GM12872 (cell line): Measurements from ENCODE around the gene CHRDL2.

Source experiments
- TF ChIP-seq, protein P1 (sequence below): IDR thresholded peaks from 3 replicates; pipeline ENCODE4 v1.5.1; 2011; ENCODE audit warnings: low read depth, mild to moderate bottlenecking, low read length, moderate library complexity; ENCODE audit not compliant: insufficient read depth

CHRDL2 gene

DNA sequence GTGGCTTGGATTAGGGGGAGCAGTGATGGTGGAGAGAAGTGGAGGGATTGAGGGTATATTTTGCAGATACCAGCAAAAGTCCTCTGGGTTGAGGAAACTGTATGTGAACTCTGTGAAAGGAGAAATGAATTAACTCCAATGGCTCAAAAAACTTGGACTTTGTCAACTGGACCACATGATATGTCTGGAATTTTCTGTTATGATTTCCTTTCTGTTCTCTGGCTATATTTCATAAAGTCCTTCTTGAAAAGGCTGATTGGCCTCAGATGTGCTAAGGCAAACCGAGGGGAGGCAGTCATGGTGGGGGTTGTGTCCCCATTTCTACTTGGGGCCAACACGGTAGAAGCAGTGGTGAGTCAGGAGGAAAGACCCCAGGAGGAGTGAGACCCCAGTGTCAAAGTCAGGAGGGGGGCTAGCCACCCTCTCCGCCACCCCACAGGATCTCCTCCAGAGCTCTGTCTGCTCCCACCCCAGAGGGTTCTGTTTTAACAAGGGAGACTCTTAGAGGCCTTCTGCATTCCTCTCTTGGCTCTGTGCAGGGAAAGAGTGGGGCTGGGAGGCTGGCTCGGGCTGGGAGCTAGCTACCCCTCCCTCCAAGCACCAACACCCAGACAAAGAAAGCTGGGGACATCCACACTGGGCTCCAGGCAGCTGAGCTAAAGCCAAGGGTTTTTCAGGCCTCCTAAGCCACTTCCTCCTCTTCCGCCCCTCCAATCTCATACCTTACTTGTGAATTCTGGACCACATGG, 13.8 kb downstream of the CHRDL2 start:
- TF ChIP-seq, protein P1, sequence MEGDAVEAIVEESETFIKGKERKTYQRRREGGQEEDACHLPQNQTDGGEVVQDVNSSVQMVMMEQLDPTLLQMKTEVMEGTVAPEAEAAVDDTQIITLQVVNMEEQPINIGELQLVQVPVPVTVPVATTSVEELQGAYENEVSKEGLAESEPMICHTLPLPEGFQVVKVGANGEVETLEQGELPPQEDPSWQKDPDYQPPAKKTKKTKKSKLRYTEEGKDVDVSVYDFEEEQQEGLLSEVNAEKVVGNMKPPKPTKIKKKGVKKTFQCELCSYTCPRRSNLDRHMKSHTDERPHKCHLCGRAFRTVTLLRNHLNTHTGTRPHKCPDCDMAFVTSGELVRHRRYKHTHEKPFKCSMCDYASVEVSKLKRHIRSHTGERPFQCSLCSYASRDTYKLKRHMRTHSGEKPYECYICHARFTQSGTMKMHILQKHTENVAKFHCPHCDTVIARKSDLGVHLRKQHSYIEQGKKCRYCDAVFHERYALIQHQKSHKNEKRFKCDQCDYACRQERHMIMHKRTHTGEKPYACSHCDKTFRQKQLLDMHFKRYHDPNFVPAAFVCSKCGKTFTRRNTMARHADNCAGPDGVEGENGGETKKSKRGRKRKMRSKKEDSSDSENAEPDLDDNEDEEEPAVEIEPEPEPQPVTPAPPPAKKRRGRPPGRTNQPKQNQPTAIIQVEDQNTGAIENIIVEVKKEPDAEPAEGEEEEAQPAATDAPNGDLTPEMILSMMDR = no peak

- TF ChIP-seq, protein P1 = no peak
Observed at GRCh38 chr11:74714904-74715303, 16.3 kb downstream of the CHRDL2 start.

GRCh38 chr11:74713686-74714085, 17.5 kb downstream of the CHRDL2 start:
- TF ChIP-seq, protein P1 = no peak

- TF ChIP-seq, protein P1 = no peak
Observed at GRCh38 chr11:74710281-74710938, 20.8 kb downstream of the CHRDL2 start.

- TF ChIP-seq, protein P1 = no peak
Observed at GRCh38 chr11:74709175-74709574, 22.1 kb downstream of the CHRDL2 start.

DNA sequence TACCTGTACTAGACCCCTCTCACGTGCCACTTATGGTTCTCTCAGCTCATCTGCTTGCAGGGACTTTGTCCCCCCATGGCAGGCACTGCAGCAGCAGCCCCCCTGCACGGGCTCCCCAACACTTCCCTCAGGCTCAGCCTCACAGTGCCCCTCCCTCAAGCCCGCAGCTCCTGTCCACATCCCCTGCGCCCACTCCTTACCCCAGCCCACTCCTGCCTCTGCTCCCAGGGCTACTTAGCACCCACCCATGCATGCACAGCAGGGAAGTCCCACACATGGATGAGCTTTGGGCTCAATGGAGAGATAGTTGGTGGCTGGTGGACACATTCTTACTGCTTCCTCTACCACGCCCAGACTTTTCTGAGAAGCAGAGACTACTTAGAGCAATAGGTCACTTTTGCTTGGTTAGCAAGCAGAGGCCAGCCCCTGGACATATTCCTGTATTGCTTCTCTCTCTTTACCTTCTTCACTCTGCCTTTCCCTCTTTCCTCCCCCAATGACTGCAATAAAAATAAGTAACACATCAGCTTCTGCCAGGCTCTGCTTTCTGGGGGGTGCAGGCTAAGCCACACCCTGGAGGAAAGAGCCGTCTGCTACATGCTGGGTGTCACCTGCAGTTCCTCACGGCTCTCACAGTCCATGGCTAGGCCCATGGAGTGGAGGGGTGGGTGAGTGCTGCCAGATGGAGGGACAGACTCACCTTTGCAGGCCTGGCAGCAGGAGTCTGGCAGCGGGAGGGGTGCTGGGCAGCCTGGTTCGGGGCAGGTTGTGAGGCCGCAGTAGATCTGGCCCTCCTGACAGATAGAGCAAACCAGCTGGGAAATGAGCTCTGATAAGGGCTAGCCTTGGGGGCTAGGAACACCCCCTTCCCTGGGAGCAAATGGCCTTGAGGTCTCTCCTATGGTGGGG, 23.4 kb downstream of the CHRDL2 start:
- TF ChIP-seq, protein P1 = no peak

DNA sequence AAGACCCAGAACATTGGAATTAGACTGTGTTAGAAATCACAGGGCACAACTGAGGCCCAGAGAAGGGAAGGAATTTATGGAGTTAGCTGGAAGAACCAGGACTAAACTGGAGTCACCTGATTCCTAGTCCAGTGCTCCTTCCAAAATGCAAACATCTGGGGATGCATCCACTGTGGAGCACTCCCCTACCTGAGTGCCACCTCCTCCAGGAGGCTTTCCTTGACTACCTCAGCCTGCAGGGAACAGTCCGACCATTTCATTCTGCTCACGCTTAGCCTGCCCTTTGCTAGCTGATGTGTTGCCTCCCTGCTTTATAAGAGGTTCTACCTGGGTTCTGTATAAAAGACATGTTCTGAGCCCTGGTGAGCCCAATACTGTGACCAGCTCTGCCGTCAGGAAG, 24.0 kb downstream of the CHRDL2 start:
- TF ChIP-seq, protein P1 = no peak
